Esophagus muscularis mucosa (tissue), 3 donors: ENCODE measurements around the gene KLF7.

Experiments
- POLR2A ChIP-seq: fragments of 450-650 bp; IDR thresholded peaks from one replicate; pipeline ENCODE4 v1.6.1; 2017; ENCODE audit warnings: antibody characterized with exemption, moderate library complexity, mild to moderate bottlenecking, low read depth
- POLR2AphosphoS5 ChIP-seq, 2 donors: sonication (generic); formaldehyde crosslinking; IDR thresholded peaks; one replicate each; pipeline ENCODE4 v1.6.1; 2017; ENCODE audit warnings: antibody characterized with exemption in 2 of 2
- TF ChIP-seq, protein P1 (sequence below), 3 experiments: fragments of 200-600 bp in 2 of 3; fragments of 450-650 bp in 1 of 3; sonication (generic) in 2 of 3; IDR thresholded peaks; one replicate each; pipeline ENCODE4 v1.5.1; 2017 to 2019; ENCODE audit warnings: antibody characterized with exemption in 3 of 3, mild to moderate bottlenecking in 2 of 3, moderate library complexity in 1 of 3

DNA sequence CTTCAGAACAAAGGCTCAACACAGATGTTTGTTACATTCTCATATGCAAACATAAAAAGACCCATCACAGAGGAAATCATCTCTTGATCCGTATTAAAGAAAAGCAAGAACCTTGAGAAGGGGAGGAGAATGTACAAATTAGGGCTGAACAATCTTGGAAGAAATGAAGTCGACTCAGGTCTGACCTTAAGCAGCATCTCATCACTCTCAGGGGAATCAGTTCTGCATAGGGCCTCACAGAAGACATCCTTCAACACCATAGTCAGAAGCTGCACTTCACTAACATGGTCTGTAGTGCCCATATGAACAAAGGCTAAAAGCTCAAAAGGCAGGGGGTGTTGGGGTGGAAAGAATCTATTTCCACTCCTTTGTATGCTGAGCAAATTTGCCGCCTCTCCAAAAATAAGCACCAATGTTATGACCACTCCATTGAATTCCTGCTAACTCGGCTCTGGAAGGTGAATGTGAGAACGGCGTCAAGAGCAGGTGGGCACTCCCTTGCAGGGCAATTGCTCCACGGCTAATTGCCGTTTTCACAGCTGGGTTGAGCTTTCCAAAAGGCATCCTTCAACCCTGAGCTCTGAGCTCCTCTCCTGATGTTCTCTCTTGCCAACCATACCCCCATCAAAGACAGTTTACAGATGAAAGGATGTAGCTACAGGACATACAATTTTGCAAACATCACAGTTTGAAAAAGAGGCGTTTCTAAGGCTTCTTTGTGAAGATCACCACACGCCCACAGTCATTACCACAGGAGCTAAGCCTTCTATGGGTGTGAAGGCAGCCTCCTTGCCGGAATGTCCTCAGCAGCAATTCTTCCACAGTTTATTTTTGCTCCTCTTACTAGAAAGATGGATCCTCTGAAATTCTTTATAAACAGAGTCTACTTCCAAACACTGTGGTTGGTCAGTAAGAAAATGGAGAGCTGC lies 10.0 kb downstream of the KLF7 start:
- TF ChIP-seq, protein P1, sequence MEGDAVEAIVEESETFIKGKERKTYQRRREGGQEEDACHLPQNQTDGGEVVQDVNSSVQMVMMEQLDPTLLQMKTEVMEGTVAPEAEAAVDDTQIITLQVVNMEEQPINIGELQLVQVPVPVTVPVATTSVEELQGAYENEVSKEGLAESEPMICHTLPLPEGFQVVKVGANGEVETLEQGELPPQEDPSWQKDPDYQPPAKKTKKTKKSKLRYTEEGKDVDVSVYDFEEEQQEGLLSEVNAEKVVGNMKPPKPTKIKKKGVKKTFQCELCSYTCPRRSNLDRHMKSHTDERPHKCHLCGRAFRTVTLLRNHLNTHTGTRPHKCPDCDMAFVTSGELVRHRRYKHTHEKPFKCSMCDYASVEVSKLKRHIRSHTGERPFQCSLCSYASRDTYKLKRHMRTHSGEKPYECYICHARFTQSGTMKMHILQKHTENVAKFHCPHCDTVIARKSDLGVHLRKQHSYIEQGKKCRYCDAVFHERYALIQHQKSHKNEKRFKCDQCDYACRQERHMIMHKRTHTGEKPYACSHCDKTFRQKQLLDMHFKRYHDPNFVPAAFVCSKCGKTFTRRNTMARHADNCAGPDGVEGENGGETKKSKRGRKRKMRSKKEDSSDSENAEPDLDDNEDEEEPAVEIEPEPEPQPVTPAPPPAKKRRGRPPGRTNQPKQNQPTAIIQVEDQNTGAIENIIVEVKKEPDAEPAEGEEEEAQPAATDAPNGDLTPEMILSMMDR (IDR thresholded peaks at IDR 0.05): no peak
- TF ChIP-seq POLR2A: no peak
- no peak for TF ChIP-seq POLR2AphosphoS5 (IDR thresholded peaks at IDR 0.05)
